GM20000 (cell line): ENCODE results near the gene TMSB4X.
A peak's percentile ranks its signal among the peaks of the same experiment; 100 is the strongest.
"Not testable (repeated sequence)": the region's sequence is repeated elsewhere in the genome, so short reads cannot be mapped to it uniquely, and the experiment has no call there.

Experiments
- DNase-seq: peaks from one replicate; pipeline ENCODE4 v3.0.0; 2012; ENCODE audit warnings: low spot score
- TF ChIP-seq, protein P1 (sequence below): IDR thresholded peaks from 2 replicates; pipeline ENCODE4 v1.5.1; 2012; ENCODE audit warnings: mild to moderate bottlenecking, control low read depth; ENCODE audit errors: extremely low read depth, missing control alignments

TMSB4X gene

GRCh38 chrX:12974796-12975669, at the start of gene TMSB4X:
TMSB4X (plus strand) TSS chrX:12975110.
- peak; percentile 65 for DNase-seq
- TF ChIP-seq, protein P1, sequence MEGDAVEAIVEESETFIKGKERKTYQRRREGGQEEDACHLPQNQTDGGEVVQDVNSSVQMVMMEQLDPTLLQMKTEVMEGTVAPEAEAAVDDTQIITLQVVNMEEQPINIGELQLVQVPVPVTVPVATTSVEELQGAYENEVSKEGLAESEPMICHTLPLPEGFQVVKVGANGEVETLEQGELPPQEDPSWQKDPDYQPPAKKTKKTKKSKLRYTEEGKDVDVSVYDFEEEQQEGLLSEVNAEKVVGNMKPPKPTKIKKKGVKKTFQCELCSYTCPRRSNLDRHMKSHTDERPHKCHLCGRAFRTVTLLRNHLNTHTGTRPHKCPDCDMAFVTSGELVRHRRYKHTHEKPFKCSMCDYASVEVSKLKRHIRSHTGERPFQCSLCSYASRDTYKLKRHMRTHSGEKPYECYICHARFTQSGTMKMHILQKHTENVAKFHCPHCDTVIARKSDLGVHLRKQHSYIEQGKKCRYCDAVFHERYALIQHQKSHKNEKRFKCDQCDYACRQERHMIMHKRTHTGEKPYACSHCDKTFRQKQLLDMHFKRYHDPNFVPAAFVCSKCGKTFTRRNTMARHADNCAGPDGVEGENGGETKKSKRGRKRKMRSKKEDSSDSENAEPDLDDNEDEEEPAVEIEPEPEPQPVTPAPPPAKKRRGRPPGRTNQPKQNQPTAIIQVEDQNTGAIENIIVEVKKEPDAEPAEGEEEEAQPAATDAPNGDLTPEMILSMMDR, result no peak

DNA sequence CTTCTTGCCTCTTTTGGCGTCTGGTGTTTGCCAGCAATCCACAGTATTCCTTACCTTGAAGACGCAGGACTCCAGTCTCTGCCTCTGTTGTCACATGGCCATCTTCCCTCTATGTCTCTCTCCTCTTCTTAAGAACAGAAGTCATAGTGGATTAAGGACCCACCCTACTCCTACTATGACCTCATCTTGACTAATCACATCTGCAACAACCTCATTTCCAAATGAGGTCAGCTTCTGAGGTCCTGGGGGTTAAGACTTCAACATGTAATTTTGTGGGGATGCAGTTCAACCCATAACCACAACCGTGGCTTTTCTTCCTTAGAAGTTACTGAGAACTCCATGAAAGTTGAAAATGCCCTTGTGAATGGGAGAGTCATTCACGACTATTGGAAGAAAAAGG, 45.2 kb upstream of the TMSB4X start:
- DNase-seq, result no peak
- TF ChIP-seq, protein P1, result no peak

DNA sequence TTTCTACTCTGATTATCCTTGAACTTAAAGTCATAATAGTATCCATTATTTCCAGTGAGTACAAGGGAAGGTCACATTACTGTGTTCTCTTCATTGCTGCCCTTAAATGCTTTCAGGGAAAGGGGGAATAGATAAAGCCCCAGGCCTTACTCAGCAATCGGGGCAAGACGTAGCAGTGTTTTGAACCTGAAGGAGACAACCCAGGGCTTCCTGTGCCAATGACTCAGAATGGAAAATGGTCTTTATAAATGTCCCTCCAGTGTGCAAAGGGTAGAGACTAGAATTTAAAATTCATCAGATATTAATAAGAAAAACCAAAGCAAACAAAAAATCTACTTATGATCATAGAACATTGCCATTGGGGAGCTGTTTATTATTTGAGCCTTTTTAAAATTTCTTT, 44.8 kb upstream of the TMSB4X start:
- no peak for DNase-seq
- TF ChIP-seq, protein P1, result no peak

DNA sequence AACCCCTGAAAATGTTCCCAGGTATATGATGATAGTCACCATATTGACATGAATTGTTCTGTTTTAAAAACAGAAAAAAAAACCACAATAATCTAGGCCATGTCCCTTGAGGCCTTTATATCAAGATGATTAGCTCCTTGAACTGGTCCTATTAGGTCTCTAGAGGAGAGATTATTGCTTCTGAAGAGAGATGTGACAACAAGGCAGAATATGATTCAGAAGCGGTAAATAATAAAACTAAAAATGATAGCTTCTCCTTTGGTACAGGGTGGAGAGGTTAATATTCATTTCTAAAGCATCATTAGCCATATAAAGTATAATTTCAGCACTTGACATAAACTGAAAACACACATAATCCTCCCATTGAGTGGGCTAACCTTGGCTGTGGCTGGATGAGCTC, 42.7 kb upstream of the TMSB4X start:
- TF ChIP-seq, protein P1, result no peak

DNA sequence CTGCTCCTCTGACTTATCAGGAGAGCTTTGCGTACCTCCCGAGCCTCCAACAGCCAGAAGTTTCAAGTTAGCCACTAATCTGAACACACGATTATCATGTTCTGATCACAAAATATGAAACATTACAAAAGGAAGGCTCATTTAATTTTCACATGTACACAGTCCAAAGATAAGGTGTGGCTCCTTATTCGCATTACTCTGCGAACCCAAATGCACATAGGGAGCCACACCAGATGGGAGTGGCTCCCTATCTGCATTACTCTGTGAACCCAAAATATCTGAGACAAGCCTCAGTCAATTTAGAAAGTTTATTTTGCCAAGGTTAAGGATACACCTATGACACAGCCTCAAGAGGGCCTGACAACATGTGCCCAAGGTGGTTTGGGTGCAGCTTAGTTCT, 40.1 kb upstream of the TMSB4X start:
- TF ChIP-seq, protein P1, result no peak
- no peak for DNase-seq

More for the DNA sequence above, 42.7 kb upstream of the TMSB4X start:
- no peak for DNase-seq

- DNase-seq, result no peak
- TF ChIP-seq, protein P1, result no peak
These were observed 38.0 kb upstream of the TMSB4X start for GRCh38 chrX:12936947-12937346.

DNA sequence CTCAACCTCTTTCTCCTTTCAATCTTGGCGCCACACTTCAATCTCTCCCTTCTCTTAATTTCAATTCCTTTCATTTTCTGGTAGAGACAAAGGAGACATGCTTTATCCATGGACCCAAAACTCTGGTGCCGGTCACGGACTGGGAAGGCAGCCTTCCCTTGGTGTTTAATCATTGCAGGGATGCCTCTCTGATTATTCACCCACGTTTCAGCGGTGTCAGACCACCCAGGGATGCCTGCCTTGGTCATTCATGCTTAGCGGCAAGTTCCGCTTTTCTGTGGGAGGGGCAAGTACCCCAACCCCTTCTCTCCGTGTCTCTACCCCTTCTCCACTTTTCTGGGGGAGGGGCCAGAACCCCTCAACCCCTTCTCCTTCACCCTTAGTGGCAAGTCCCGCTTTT, 34.4 kb upstream of the TMSB4X start:
- DNase-seq, result not testable (repeated sequence)

DNA sequence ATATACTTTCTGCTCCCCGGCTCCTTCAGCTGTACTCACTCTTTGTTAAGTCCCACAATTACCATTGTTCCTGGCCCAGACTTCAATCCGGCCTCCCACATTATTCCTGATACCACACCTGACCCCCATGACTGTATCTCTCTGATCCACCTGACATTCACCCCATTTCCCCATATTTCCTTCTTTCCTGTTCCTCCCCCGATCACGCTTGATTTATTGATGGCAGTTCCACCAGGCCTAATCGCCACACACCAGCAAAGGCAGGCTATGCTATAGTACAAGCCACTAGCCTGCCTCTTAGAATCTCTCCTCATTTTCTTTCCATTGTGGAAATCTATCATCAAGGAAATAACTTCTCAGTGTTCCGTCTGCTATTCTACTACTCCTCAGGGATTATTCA, 31.3 kb upstream of the TMSB4X start:
- DNase-seq, result not testable (repeated sequence)

GRCh38 chrX:12944452-12944851, 30.5 kb upstream of the TMSB4X start:
- DNase-seq, result not testable (repeated sequence)
